ENCODE measurements around the gene SSUH2. TPM values are rescaled to one million over a fixed set of nuclear protein-coding genes. Genes with fewer than 3 reads are reported as not detected.
A peak's percentile ranks its signal among the peaks of the same experiment; 100 is the strongest.

The SSUH2 gene
- total and polyA plus RNA-seq, 2 of the 13 experiments (the other 11 are each of a cell fraction or from before 2014, with no cell fraction given), result 38.1 to 136 TPM

DNA sequence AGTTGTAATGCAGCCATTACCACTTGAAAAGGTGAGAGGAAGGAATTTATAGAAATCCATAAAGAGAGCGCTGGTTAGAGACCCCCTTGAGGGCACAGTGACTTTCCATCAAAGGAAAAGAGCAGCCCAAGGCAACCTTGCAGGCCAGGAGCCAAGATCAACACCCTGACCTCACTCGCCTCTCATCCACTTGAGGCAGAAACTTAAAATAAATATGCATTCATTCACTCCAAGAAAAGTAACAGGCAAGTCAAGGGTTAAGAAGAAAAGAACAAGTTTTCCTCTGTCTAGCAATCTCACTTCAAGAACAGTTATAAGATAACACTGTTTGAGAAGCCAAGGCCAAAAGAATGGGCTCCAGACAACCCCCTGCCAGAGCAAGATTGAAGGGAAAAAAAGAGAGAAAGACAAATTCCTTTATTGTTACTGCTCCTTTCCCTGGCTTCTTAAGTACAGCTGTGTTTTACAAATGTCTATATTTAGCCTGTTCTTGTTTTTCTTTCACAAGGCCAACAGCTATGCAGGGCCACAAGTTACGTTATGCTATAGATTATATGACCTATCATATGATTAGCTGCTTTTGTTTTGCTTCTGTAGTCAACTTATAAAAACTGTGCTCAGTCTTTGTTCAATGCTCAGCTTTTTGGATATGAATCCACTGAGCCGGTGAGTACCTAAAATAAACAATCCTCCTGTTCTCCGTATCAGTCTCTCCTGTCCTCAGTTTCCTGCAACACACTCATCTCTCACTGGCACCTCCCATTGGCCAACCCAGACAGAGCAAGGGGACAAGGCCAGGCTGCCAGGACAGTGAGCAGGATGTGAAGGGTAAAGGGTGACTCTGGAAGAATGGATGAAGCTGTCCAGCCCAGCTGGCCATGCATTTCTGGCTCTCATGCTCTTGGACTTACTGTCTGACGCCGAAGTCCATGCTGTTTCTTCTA lies 15.8 kb upstream of the SSUH2 start:
- H3K9me3 ChIP-seq (ENCODE audit: low read length), result no peaks in the 10 kb centered on the region
- in situ Hi-C loops (cut with HindIII; ENCODE audit: extremely low pct_ligation_motif_present, low pct_unique_long_range_greater_than_20kb), result no loop called here
- 58% methylated on average over 7 of the region's 7 CpGs for WGBS (ENCODE audit: low lambda C conversion rate)
- H3K27ac ChIP-seq (ENCODE audit: extremely low read length, insufficient read depth, low read length), result no peak overlapping the region
- H3K79me2 ChIP-seq (ENCODE audit: insufficient read depth, low read length), result no peaks in the 10 kb centered on the region
- no peak overlapping the region for H3K4me3 ChIP-seq (replicated peaks in 1 of 3; ENCODE audit: insufficient read depth in 1 of 3, low read depth in 2 of 3, low read length in 3 of 3)
- ATAC-seq (no peak), FAIRE-seq (no peak), DNase-seq (ENCODE audit: low spot score) (no peak)
- POLR2A ChIA-PET, result interaction anchor here (0.9 to 1.1 kb wide), 2 partner anchors 12 to 14 kb away, joined by 3 to 4 read pairs; no protein-coding TSS in a partner anchor
- H2AFZ ChIP-seq (ENCODE audit: low read length), result no peak overlapping the region
- peak; percentile 64; the same call in 1 of the 2 replicates for TF ChIP-seq ZNF652 (CRISPR knock-in tag; IDR thresholded peaks at IDR 0.05; ENCODE audit: borderline replicate concordance, low read depth)
- TF ChIP-seq U2AF2 (IDR thresholded peaks at IDR 0.05; ENCODE audit: low read depth, low read length), result no peak
- no TSS peak for BruUV-seq (replicated peaks)
- H4K20me1 ChIP-seq (ENCODE audit: insufficient read depth, low read length), result no peaks in the 10 kb centered on the region
- H3K4me2 ChIP-seq (ENCODE audit: low read depth, low read length), result no peak overlapping the region
- no peaks in the 10 kb centered on the region for H3K27me3 ChIP-seq (ENCODE audit: control insufficient read depth in 1 of 2, insufficient read depth in 2 of 2, low read length in 2 of 2)
- no peaks in the 10 kb centered on the region for H3K36me3 ChIP-seq (replicated peaks in 1 of 2; ENCODE audit: control insufficient read depth in 1 of 2, insufficient read depth in 2 of 2, low read length in 2 of 2)
- H3K9ac ChIP-seq (ENCODE audit: insufficient read depth, low read depth, low read length), result no peak overlapping the region
- intact Hi-C loops (cut with micrococcal nuclease; ENCODE audit: unreplicated experiment), result loop anchor here (10.0 kb wide), 1 partner anchor 304 kb away; the partner anchor contains the start of gene RAD18
- CTCF ChIA-PET (ENCODE audit: low intra/inter-chr PET ratio, low total read pairs), result no interaction called here
- H3K4me1 ChIP-seq (ENCODE audit: insufficient read depth, low read length), result peaks cover 100% of the 10 kb centered on the region

DNA sequence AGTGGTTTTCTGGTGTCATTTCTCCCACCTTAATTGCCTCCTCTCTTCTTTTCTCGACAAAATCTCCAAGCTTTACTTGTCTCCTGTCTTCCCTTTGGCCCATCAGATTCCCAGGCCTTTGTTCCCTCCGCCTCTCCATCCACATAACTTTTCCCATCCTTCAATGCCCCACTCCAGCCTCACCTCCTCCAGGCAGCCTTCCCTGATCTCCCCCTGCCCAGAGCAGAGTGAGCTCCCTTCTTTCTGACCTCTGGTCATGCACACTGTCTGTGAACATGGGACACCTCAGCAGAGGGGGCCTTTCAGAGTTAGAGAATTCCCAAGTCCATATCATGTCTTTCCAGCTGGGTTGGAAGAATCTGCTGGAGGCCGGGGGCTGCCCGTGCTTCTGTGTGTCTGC lies 14.6 kb upstream of the SSUH2 start:
- no peaks in the 10 kb centered on the region for H4K20me1 ChIP-seq (ENCODE audit: insufficient read depth, low read length)
- no peaks in the 10 kb centered on the region for H3K79me2 ChIP-seq (ENCODE audit: insufficient read depth, low read length)
- H3K4me3 ChIP-seq (replicated peaks in 1 of 3; ENCODE audit: insufficient read depth in 1 of 3, low read depth in 2 of 3, low read length in 3 of 3), result no peak overlapping the region
- ATAC-seq (no peak), DNase-seq (ENCODE audit: low spot score) (no peak), FAIRE-seq (no peak)
- H3K4me2 ChIP-seq (ENCODE audit: low read depth, low read length), result no peak overlapping the region
- H3K4me1 ChIP-seq (ENCODE audit: insufficient read depth, low read length), result peaks cover 100% of the 10 kb centered on the region
- WGBS (ENCODE audit: low lambda C conversion rate), result 79% methylated on average over 4 of the region's 4 CpGs
- H3K9ac ChIP-seq (ENCODE audit: insufficient read depth, low read depth, low read length), result peak overlapping the region; percentile 64
- BruUV-seq (replicated peaks), result no TSS peak
- H2AFZ ChIP-seq (ENCODE audit: low read length), result no peak overlapping the region
- CTCF ChIA-PET (ENCODE audit: low intra/inter-chr PET ratio, low total read pairs), result no interaction called here
- intact Hi-C loops (cut with micrococcal nuclease; ENCODE audit: unreplicated experiment), result no loop called here
- POLR2A ChIA-PET, result no interaction called here
- H3K9me3 ChIP-seq (ENCODE audit: low read length), result no peaks in the 10 kb centered on the region
- no peaks in the 10 kb centered on the region for H3K27me3 ChIP-seq (ENCODE audit: control insufficient read depth in 1 of 2, insufficient read depth in 2 of 2, low read length in 2 of 2)
- in situ Hi-C loops (cut with HindIII; ENCODE audit: extremely low pct_ligation_motif_present, low pct_unique_long_range_greater_than_20kb), result no loop called here
- H3K36me3 ChIP-seq (replicated peaks in 1 of 2; ENCODE audit: control insufficient read depth in 1 of 2, insufficient read depth in 2 of 2, low read length in 2 of 2), result no peaks in the 10 kb centered on the region
- H3K27ac ChIP-seq (ENCODE audit: extremely low read length, insufficient read depth, low read length), result no peak overlapping the region
- TF ChIP-seq, protein P1, sequence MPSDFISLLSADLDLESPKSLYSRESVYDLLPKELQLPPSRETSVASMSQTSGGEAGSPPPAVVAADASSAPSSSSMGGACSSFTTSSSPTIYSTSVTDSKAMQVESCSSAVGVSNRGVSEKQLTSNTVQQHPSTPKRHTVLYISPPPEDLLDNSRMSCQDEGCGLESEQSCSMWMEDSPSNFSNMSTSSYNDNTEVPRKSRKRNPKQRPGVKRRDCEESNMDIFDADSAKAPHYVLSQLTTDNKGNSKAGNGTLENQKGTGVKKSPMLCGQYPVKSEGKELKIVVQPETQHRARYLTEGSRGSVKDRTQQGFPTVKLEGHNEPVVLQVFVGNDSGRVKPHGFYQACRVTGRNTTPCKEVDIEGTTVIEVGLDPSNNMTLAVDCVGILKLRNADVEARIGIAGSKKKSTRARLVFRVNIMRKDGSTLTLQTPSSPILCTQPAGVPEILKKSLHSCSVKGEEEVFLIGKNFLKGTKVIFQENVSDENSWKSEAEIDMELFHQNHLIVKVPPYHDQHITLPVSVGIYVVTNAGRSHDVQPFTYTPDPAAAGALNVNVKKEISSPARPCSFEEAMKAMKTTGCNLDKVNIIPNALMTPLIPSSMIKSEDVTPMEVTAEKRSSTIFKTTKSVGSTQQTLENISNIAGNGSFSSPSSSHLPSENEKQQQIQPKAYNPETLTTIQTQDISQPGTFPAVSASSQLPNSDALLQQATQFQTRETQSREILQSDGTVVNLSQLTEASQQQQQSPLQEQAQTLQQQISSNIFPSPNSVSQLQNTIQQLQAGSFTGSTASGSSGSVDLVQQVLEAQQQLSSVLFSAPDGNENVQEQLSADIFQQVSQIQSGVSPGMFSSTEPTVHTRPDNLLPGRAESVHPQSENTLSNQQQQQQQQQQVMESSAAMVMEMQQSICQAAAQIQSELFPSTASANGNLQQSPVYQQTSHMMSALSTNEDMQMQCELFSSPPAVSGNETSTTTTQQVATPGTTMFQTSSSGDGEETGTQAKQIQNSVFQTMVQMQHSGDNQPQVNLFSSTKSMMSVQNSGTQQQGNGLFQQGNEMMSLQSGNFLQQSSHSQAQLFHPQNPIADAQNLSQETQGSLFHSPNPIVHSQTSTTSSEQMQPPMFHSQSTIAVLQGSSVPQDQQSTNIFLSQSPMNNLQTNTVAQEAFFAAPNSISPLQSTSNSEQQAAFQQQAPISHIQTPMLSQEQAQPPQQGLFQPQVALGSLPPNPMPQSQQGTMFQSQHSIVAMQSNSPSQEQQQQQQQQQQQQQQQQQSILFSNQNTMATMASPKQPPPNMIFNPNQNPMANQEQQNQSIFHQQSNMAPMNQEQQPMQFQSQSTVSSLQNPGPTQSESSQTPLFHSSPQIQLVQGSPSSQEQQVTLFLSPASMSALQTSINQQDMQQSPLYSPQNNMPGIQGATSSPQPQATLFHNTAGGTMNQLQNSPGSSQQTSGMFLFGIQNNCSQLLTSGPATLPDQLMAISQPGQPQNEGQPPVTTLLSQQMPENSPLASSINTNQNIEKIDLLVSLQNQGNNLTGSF (CRISPR knock-in tag; IDR thresholded peaks at IDR 0.05), result no peak
- TF ChIP-seq ZFP36 (IDR thresholded peaks at IDR 0.05; ENCODE audit: borderline replicate concordance, low read depth, low read length, partially characterized antibody) (peak; percentile 62), ZNF766 (CRISPR knock-in tag; IDR thresholded peaks at IDR 0.05; ENCODE audit: borderline replicate concordance) (no peak)

Data from HepG2 (cell line).